NCI-H1417 (cell line): ENCODE results near the gene PC.

Experiments used
- DNase-seq, 3 experiments: peaks; one replicate each; lab custom pipeline; 2025; lab: John Stamatoyannopoulos, UW

PC gene

DNA sequence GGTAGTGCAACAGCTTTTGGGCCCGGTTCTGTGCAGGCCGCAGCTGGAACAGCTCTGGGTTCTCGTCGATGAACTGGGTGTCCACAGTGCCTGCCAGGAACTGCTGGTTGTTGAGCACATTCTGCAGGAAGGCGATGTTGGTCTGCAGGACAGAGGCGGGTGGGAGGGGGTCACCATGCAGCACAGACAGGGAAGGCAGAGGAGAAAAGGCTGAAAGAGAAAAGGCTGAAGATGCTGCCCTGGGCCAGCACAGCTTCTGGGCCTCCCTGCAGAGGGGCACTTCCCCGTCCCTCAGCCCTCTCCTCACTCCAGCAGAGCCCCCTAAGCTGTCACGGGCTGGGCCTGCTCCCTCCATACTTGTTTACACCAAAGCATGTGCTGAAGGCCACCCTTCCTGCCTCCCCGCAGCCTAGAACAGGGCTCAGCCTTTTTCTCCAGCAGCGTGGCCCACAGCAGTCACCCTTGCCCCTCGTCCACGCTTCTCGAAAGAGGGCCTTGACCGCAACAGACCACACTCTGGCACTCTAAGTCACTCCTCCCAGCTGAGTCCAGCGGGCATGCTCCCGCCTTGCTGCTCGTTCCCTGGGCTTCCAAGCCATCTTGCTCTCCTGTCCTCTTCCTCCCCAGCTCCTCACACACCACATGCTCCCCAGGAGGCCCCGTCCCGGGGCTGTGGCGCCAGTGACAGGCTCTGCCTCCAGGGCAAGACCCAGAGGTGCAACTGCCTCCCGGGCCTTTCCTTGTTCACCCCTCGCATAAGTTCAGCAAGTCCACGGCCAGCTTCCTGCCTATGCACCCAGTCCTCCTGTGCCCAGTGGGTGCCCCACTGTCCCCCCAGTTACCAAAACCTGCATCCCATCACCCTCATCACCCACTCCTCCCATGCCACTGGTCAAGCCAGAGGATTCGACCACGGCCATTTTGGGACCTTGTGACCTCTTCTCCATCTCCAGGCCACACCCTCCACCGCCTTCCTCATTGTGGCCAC lies 104.6 kb downstream of the PC start:
- DNase-seq: no peak

DNA sequence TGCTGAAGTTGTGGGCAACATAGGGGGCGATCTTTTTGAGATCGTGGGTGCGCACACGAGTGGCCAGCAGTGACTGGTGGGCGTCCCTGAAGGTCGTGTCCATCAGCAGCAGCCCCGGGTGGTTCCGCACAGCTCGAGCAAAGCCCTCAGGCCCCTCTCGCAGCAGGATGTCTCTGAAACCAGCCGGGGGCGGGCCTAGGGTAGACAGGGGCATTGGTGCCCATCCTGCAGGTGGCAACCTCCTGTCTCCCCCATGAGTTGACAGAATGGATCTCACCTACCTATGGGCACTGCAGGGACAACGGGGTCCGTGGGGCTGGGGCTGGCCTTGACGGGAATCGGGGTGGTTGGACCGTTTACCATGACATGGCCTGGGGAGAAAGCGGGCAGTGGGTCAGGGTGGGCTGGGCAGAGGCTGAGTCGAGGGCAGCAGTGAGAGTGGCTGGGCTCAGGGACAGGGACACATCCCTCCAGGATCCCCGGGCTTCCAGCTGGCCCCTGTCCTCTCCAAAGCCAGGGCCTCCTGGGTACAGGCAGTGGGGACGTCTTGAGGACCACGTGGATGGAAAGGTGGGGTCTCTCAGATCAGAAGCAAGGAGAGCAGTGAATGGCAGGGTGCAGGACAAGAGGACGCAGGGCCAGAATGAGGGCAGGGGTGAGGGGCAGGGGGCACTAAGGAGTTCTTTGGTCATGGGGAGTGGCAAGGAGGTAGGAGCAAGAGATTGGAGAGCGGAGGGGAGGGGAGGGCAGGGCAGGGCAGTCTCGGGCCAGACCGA lies 105.5 kb downstream of the PC start:
- no peak for DNase-seq

DNA sequence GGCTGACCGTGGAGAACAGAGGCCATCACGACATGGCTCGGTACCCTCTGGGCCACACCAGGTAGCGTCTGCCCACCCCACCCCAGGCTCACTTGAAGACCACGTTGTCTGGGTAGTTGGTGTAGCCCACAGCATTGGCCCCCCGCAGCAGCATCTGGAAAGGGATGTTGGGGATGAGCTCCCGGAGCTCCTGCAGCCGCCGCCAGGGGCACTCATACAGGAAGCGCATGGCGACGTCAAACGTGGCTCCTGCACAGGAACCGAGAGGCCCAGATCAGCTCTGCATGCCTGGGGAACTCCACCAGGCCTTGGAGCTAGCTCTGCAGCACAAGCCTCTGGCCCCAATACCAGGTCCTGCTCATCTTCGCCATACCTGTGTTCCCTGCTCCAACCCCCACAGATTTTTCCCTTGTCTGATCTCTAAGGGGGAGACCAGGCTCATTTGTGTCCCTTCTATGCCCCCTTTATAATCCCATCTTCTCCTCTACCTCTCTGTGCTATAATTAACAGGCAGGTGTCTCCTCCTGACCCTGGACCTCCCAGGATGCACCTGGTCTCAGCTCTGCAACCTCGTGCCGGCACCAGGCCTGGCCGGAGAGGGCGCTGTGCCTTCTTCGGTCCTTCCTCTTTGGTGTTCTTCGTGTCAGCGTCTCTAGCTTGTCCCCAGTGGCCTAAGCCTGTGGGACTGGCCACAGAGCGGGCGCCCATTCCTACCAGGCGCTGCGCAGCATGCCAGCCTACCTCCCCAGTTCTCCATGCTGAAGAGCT lies 106.3 kb downstream of the PC start:
- no peak for DNase-seq

DNA sequence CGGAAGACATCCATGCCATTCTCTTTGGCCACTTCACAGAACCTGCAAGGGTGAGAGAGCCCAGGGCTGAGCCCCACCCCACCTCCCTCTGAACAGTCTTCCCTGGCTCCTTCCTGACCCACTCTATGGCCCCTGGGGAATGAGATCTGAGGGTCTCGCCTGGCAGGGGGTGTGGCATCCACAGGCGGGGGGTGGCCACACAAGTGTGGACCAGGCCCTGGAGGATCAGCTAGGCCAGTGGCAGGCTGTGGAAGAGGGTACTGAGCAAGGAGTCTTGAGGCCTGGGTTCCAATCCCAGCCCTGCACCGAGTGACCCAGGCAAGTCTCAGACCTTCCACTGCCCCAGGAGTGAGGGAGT lies 107.0 kb downstream of the PC start:
- no peak for DNase-seq

DNA sequence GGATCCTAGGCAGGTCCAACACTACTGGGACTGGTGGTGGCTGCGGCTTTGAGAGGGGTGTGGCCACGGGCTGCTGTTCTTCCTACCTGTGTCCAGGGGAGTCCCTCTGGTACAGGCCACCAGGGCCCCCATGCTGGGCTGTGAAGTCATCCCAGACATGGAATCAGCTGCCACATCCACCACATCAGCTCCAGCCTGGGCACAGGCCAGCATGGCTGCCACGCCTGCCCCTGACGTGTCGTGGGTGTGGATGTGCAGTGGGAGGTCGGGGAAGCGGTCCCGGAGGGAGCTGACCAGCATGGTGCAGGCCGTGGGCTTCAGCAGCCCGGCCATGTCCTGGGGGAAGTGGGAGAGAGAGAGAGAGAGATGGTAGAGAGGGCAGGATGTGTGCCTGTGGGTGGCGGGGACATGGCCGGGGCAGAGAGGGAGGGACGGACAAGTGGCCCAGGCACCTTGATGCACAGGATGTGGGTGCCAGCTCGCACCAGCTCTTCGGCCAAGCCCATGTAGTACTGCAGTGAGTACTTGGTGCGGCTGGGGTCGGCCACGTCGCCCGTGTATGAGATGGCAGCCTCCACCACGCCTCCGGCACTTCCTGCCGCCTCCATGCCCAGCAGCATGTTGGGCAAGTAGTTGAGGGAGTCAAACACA lies 107.5 kb downstream of the PC start:
- DNase-seq: no peak

DNA sequence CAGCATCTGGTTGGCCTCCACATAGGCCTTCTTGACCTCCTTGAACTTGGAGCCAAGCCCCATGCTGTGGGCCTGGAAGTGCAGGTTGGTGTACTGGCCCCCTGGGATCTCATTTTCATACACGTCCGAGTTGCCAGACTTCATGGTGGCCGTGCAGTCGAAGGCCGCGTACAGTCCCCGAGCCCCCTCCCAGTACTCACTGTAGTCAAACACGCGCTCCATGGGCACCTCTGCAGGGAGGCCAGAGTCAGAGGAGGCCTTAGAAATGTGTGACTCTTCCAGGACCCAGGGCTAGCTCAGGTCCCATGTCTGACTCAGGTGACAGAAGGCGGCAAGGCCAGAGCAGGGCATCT lies 108.0 kb downstream of the PC start:
- DNase-seq: no peak

DNA sequence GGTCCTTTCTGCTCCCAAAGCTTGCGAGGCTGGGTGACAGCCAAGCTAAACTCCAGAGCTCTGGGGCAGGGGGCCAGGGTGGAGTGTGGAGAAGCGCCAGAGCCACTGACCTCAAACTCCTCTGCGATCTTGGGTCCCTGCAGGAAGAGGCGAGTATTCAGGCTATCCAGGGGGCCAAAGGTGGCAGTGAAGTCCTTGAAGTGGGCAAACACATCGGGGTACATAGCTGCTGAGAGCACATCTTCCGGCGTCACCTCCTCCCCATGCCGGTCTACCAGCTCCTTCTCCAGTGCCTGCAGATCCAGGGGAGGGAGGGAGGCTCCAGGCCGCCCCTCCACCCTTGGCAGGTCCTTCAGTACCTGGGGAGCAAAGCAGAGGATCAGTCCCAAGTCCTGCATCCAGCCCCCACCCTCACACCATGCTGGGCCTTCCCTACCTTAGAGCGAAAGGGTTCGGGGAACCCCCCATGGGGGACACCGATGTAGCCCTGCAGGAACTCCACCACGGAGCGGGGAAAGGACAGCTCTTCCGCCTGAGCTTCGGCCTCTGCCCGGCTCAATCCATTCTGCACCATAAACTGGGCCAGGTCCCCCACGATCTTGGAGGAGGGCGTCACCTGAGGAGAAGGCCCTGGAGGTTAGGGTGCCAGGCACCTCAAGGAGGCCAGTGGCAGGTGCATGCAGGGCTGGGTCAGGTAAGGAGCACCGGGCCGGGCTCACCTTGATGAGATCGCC lies 108.5 kb downstream of the PC start:
- no peak for DNase-seq

DNA sequence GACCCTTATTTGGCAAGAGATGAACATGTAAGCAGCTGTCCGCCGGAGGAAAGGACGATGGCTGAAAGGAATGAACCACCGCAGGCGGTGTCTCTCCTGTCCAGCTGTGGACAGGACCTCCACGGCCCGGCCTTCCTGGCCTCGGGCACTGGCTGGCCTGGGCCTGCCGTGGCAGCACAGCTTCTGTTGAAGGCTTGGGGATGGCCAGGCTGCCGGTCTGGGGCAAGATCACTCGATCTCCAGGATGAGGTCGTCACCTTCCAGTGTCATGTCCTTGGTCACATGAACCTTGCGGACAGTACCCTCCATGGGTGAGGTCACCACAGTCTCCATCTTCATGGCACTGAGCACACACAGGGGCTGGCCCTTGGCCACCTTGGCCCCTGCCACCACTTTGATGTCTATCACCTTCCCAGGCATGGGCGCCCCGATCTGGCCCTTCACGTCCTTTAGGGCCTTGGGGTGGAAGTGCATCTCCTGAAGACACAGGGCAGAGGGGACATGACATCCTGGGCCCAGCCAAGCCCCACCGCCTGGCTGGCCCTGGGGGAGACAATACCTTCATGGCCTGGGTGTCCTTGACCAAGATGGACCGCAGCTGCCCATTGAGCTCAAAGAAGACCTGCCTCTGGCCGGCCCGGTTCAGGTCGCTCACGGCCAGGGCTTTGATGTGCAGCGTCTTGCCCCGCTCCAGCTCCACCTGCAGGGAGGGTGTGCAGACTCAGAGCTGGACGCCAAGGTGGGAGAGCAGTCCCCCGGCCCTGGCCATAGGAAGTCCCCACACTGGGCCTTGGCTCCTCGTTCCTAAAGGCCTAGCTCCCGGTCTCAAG lies 109.3 kb downstream of the PC start:
- DNase-seq: no peak

DNA sequence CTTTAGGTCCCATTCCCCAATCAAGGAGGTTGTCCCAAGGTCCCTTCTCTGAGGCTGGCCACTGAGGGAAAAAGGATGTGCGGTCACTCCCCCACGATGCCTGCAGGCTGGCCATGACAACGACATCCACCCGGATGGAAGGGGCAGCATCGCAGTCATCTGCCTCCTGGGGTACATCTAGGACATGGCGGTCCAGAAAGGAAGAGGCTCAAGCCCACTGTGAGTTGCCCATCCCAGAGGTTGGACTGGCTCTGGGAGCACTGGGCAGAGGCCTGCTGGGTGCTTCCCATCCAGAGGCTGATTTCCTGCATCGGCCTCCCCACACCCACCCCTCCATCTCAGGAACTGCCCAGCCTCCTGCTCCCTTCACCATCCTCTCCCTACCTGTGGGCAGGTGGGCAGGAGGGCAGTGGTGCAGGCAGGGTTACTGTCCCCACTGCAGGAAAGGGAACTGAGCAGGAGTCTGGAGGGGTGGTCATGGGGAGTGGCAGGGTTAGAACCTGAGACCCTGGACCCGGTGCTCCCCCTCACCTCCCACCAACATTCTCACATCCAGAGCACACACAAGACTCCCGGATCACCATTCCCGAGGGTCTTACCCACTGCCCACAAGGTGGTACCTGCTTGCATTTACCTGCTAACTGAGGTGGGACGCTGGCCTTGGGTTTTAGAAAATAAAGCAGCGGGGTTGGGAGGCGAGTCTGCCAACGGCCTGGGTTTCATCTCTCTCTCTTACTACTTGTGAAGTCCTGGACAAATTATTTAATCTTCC lies 110.5 kb downstream of the PC start:
- no peak for DNase-seq

DNA sequence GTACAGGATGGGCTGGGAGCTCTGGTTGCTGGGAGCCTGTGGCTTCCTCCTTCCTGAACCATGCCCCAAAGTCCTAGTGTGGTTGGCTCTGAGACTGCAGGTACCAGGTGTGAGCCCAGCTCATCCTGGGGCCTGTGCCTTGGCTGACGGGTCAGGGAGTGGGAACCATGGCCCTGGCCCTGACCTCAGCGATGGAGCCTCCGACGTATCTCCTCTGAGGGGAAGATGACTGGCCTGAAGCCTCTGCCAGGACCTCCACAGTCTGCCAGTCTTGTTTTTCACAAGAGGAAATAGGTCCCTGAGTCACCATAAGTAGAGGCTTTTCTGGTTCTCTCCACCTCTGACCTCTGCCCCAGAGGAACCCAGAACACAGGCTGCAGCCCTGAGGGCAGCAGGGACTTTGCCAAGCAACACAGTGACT lies 111.5 kb downstream of the PC start:
- DNase-seq: no peak

DNA sequence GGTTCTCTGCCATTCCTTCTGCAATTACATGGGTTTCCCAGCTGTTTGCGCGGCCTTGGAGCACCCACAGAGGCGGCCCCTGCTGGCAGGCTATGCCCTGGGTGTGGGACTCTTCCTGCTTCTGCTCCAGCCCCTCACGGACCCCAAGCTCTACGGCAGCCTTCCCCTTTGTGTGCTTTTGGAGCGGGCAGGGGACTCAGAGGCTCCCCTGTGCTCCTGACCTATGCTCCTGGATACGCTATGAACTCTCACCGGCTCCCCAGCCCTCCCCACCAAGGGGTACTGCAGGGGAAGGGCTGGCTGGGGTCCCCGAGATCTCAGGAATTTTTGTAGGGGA lies 112.3 kb downstream of the PC start:
- no peak for DNase-seq

DNA sequence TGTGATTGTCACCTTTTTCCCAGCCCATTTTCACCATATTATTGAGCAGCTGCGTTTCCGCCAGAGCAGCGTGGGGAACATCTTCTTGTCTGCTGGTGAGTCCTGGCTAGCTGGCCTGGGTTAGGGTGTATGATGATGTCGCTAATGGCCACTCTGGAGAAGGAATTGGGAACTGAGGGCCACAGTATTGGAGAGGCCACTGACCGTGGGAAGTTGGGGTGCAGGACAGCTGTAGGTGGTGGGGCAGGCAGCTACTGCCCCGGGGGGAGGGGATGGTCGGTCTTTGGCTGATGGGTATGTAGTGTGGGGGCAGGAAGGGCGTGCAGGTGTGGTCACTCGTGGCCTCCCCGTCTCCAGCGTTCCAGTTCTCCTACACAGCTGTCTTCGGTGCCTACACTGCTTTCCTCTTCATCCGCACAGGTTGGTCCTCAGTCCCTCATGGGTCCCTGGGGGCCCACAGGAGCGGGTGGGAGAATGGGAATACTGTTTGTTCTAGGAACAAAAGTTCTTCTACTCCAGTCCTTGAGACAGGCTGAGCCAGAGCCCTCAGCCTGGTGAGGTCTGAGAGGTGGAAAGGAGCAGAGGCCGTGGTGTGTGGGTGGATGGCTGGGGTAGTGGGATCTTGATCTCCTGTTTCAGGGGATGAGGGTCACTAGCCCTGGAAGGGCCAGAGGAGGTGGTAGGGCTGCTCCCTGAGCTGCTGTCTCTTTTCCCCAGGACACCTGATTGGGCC lies 112.9 kb downstream of the PC start:
- no peak for DNase-seq

DNA sequence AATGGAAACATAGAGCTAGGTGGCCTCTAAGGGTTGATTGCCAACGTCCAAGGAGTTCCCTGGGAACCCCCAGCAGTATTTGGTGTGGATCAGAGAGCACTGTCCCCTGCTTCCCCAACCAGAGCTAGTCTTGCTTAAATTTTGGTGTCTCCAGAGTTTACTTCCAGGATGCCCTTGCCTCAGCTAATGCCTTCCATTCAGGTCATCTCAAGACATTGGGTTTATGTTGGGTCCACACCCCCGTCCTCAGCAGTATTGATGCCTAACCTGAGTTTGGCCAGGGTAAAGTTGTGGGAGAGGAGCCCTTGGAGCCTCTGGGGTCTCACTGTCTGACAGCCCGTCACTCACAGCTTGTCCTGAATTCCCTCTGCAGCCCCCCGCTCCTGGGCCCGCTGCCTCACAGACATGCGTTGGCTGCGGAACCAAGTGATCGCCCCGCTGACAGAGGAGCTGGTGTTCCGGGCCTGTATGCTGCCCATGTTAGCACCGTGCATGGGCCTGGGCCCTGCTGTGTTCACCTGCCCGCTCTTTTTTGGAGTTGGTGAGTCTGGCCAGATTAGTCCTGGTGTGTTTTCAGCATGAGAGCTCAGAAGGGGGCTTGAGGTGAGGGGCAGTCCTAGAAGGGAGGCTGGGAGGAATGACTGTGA lies 113.6 kb downstream of the PC start:
- no peak for DNase-seq

DNA sequence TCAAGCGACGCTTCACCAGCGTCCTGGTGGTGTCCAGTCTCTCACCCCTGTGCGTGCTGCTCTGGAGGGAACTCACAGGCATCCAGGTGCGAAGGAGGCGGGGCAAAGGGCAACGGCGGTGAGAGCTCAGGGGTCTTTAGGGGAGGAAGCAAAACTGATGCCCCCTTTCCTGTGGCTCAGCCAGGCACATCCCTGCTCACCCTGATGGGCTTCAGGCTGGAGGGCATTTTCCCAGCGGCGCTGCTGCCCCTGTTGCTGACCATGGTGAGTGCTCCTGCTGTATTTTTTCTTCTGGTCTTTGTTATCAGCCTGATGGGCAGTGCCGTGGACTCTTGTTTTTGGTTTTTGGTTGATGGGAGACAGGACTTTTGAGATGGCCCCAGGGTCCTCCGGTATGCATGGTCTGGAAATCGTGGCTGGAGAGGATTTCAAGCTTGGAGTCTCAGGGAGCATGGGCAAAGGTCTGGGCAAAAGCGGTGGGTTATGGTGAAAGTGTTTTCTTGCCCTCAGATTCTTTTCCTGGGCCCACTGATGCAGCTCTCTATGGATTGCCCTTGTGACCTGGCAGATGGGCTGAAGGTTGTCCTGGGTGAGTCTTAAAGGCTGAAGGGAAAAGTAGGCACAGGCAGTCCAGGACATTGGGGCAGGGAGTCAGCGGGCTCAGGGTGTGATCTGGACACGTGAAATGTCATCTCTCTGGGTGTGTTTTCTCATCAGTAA lies 114.2 kb downstream of the PC start:
- DNase-seq: peak in 1 of 3 experiments; percentile 51

DNA sequence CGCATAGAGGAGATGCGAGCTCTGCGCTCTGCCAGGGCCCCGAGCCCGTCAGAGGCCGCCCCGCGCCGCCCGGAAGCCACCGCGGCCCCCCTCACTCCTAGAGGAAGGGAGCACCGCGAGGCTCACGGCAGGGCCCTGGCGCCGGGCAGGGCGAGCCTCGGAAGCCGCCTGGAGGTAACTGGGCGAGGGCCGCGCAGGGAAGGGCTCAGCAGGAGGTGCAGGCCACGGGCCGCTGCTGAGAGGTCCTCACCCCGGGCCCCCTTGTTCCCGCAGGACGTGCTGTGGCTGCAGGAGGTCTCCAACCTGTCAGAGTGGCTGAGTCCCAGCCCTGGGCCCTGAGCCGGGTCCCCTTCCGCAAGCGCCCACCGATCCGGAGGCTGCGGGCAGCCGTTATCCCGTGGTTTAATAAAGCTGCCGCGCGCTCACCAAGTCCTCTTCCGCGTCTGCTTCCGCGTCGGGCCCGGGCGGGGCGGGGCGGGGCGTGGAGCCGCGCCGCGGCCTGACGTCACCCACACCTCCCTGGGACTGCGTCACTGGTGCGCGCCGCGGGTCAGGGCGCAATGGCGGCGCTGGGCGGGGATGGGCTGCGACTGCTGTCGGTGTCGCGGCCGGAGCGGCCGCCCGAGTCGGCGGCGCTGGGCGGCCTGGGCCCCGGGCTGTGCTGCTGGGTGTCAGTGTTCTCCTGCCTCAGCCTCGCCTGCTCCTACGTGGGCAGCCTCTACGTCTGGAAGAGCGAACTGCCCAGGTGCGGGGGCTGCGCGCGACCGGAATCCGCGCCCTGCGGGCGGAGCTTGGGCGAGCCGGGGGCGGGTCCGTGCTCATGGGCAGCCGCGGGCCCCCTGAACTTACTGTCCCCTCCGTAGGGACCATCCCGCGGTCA lies 115.0 kb downstream of the PC start, which contains the start of gene RCE1:
RCE1 (plus strand) TSS at position 546 of the 880 bp plus-strand sequence; CDS start at position 561, 15 bp downstream.
- peak; percentile 92 to 96 (median 96) for DNase-seq

DNA sequence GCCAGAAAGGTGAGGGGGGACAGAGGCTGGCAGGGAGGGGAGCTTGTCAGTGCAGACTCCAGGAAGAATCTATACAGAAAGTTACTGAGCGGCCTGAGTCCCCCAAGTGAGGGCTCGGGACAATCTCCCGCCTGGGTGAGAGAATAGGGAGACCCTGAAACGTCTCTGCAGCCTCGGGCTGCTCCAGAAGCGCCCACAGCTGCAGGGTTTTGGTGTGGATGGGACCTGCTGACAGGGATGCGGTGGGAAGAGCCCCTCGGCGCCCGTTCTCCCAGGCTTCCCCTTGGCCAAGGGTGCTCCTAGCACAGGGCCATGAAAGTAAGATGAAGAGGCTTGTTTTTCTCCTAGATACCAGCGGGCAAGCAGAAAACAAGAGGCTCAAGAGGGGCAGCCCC lies 115.7 kb downstream of the PC start:
- peak in 1 of 3 experiments; percentile 58 for DNase-seq

DNA sequence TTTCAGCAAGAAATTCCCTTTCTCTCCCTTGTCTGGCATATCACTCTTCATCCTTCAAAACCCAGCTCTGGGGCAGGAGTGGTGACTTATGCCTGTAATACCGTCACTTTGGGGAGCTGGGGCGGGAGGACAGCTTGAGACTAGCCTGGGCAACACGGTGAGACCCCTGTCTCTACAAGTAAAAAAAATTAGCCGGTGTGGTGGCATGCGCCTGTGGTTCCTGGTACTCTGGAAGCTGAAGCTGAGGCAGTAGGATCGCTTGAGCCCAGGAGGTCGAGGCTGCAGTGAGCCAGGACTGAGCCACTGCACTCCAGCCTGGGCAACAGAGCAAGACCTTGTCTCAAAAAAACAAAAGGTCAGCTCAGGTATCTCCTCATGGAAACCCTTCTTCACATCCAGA lies 116.3 kb downstream of the PC start:
- DNase-seq: no peak
